ENCODE measurements around the gene CRYL1.

DNA sequence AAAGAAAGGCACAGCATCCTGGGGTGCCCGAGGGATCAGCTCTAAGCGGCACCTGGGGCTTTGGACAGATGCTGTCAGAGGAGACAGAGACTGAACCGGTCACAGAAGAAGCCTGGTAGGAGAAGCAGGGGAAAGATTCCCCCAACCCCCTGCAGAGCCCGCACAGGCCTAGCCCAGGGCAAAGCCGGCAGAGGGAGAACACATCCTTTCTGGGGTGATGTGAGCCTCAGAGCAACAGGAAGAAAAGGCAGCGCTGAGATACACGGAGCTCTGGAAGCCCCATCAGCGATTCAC, 101.2 kb downstream of the CRYL1 start:
- TF ChIP-seq SP1 (IDR thresholded peaks at IDR 0.05): no peak
- no peak for TF ChIP-seq SP1 (CRISPR knock-in tag; IDR thresholded peaks at IDR 0.05)
- TF ChIP-seq SUZ12 (IDR thresholded peaks at IDR 0.05; ENCODE audit: low read depth, low read length): no peak
- TF ChIP-seq ZNF274 (CRISPR knock-in tag; IDR thresholded peaks at IDR 0.05): no peak
- no peak for TF ChIP-seq ZFP90 (CRISPR knock-in tag; IDR thresholded peaks at IDR 0.05; ENCODE audit: borderline replicate concordance)
- TF ChIP-seq TSC22D2 (CRISPR knock-in tag; IDR thresholded peaks at IDR 0.05; ENCODE audit: borderline replicate concordance): no peak
- no peak for TF ChIP-seq JUN (CRISPR knock-in tag; IDR thresholded peaks at IDR 0.05)
- TF ChIP-seq, protein P1, sequence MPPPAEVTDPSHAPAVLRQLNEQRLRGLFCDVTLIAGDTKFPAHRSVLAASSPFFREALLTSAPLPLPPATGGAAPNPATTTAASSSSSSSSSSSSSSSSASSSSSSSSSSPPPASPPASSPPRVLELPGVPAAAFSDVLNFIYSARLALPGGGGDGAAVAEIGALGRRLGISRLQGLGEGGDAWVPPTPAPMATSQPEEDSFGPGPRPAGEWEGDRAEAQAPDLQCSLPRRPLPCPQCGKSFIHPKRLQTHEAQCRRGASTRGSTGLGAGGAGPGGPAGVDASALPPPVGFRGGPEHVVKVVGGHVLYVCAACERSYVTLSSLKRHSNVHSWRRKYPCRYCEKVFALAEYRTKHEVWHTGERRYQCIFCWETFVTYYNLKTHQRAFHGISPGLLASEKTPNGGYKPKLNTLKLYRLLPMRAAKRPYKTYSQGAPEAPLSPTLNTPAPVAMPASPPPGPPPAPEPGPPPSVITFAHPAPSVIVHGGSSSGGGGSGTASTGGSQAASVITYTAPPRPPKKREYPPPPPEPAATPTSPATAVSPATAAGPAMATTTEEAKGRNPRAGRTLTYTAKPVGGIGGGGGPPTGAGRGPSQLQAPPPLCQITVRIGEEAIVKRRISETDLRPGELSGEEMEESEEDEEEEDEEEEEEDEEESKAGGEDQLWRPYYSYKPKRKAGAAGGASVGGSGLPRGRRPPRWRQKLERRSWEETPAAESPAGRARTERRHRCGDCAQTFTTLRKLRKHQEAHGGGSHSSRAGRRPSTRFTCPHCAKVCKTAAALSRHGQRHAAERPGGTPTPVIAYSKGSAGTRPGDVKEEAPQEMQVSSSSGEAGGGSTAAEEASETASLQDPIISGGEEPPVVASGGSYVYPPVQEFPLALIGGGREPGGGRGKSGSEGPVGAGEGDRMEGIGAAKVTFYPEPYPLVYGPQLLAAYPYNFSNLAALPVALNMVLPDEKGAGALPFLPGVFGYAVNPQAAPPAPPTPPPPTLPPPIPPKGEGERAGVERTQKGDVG (CRISPR knock-in tag; IDR thresholded peaks at IDR 0.05; ENCODE audit: borderline replicate concordance): no peak
- TF ChIP-seq, protein P2, sequence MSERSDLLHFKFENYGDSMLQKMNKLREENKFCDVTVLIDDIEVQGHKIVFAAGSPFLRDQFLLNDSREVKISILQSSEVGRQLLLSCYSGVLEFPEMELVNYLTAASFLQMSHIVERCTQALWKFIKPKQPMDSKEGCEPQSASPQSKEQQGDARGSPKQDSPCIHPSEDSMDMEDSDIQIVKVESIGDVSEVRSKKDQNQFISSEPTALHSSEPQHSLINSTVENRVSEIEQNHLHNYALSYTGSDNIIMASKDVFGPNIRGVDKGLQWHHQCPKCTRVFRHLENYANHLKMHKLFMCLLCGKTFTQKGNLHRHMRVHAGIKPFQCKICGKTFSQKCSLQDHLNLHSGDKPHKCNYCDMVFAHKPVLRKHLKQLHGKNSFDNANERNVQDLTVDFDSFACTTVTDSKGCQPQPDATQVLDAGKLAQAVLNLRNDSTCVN (CRISPR knock-in tag; IDR thresholded peaks at IDR 0.05; ENCODE audit: borderline replicate concordance): no peak
- no peak for TF ChIP-seq MEIS1 (CRISPR knock-in tag; IDR thresholded peaks at IDR 0.05; ENCODE audit: borderline replicate concordance)
- TF ChIP-seq CCDC6 (CRISPR knock-in tag; IDR thresholded peaks at IDR 0.05): no peak
- no peak for TF ChIP-seq ZNF619 (CRISPR knock-in tag; IDR thresholded peaks at IDR 0.05)

Measured in HepG2 (cell line).